K562 (cell line): ENCODE results near the gene CD300LG. TPM values are rescaled to one million over a fixed set of nuclear protein-coding genes. Genes with fewer than 3 reads are reported as not detected.

Experiments used
- CHD2 ChIP-seq: IDR thresholded peaks from 2 replicates; pipeline ENCODE4 v1.6.1; 2011; ENCODE audit warnings: low read depth, low read length
- CREB1 ChIP-seq, 2 experiments: sonication (generic) in 1 of 2; formaldehyde crosslinking in 1 of 2; IDR thresholded peaks; 2 replicates each; pipeline versions ENCODE4 v1.6.1 to v1.8.0; 2012 to 2022; ENCODE audit warnings: inconsistent platforms in 1 of 2, mild to moderate bottlenecking in 1 of 2, missing genetic modification reagents in 1 of 2, moderate library complexity in 1 of 2
- CREM ChIP-seq: IDR thresholded peaks from 2 replicates; pipeline ENCODE4 v1.6.1; 2014; ENCODE audit warnings: antibody characterized with exemption, low read depth
- CXXC5 ChIP-seq: fragments of 250-450 bp; sonication (Bioruptor Pico); IDR thresholded peaks from 2 replicates; pipeline ENCODE4 v1.8.0; 2022; ENCODE audit warnings: inconsistent platforms, mild to moderate bottlenecking, moderate library complexity
- FOS ChIP-seq: IDR thresholded peaks from 3 replicates; pipeline ENCODE4 v1.6.1; 2011; ENCODE audit not compliant: insufficient read length; ENCODE audit errors: extremely low read depth
- ILK ChIP-seq: fragments of 450-650 bp; IDR thresholded peaks from 2 replicates; pipeline ENCODE4 v1.6.1; 2016; ENCODE audit warnings: missing genetic modification characterization, low read depth, mild to moderate bottlenecking, missing compliant biosample characterization, moderate library complexity, borderline replicate concordance
- MBD2 ChIP-seq: sonication (generic); IDR thresholded peaks from 2 replicates; pipeline ENCODE4 v1.6.1; 2016; ENCODE audit warnings: low read depth, borderline replicate concordance
- NRF1 ChIP-seq, 2 experiments: fragments of 450-650 bp; IDR thresholded peaks in 1 of 2; conservative IDR thresholded peaks in 1 of 2; 2 replicates each; pipeline ENCODE4 v1.6.1; 2014; ENCODE audit warnings: mild to moderate bottlenecking in 2 of 2
- RB1 ChIP-seq: fragments of 450-650 bp; IDR thresholded peaks from 2 replicates; pipeline ENCODE4 v1.6.1; 2017; ENCODE audit warnings: low read depth, mild to moderate bottlenecking
- RBM25 ChIP-seq: fragments of 200-400 bp; formaldehyde crosslinking; IDR thresholded peaks from 2 replicates; pipeline ENCODE4 v1.6.1; 2018; ENCODE audit warnings: low read length, low read depth, moderate library complexity; ENCODE audit not compliant: severe bottlenecking
- SP2 ChIP-seq: IDR thresholded peaks from 2 replicates; pipeline ENCODE4 v1.6.1; 2011; ENCODE audit warnings: mild to moderate bottlenecking, low read depth, low read length, moderate library complexity; ENCODE audit not compliant: poor library complexity, severe bottlenecking; ENCODE audit errors: extremely low read depth
- ZNF12 ChIP-seq: sonication (generic); formaldehyde crosslinking; IDR thresholded peaks from 2 replicates; pipeline ENCODE4 v1.4.0; 2020; ENCODE audit warnings: mild to moderate bottlenecking, missing genetic modification reagents
- ZZZ3 ChIP-seq: fragments of 450-650 bp; IDR thresholded peaks from 2 replicates; pipeline ENCODE4 v1.6.1; 2016; ENCODE audit warnings: antibody characterized with exemption, mild to moderate bottlenecking, moderate library complexity
- polyA plus RNA-seq, 8 experiments: library from polyadenylated mRNA; depleted of rRNA in 4 of 8; stranded (reverse) in 5 of 8; unstranded in 3 of 8; fragments of >200 nt; fragmentation: Nextera tagmentation in 2 of 8; fragmentation: Illumina TruSeq in 1 of 8; extraction: Ambion mirVana in 2 of 8; extraction: Trizol in 1 of 8; gene quantifications; 2 replicates each; pipeline versions ENCODE4 v1.2.1 to v1.2.3, GENCODE V29; 2011 to 2014; ENCODE audit warnings: inconsistent platforms in 1 of 8, missing spikeins in 1 of 8
- total RNA-seq, 7 experiments: library from RNA; depleted of rRNA in 6 of 7; stranded (reverse); fragments of >200 nt in 6 of 7; fragmentation: Illumina TruSeq in 2 of 7; extraction: Trizol in 2 of 7; gene quantifications; 2 replicates each; pipeline versions ENCODE4 v1.2.1 to v1.2.3, GENCODE V29; 2011 to 2021; ENCODE audit warnings: low replicate concordance in 1 of 7
- TF ChIP-seq, protein P1 (sequence below), 2 experiments: IDR thresholded peaks; 2 replicates each; pipeline ENCODE4 v1.6.1; 2011; ENCODE audit warnings: borderline replicate concordance in 1 of 2, control low read depth in 1 of 2, low read depth in 1 of 2, low read length in 1 of 2, mild to moderate bottlenecking in 1 of 2, mixed read lengths in 1 of 2, moderate library complexity in 1 of 2; ENCODE audit not compliant: insufficient read depth in 1 of 2, insufficient read length in 1 of 2, poor library complexity in 1 of 2, severe bottlenecking in 1 of 2; ENCODE audit errors: extremely low read depth in 1 of 2
- TF ChIP-seq, protein P2 (sequence below): fragments of 200-800 bp; sonication (Bioruptor generic); IDR thresholded peaks from 2 replicates; pipeline ENCODE4 v1.6.1; 2017; ENCODE audit warnings: missing genetic modification characterization, missing compliant biosample characterization
- TF ChIP-seq, protein P3 (sequence below): sonication (generic); formaldehyde crosslinking; IDR thresholded peaks from 2 replicates; pipeline ENCODE4 v1.8.0; 2022; ENCODE audit warnings: mild to moderate bottlenecking, missing genetic modification reagents
- TF ChIP-seq, protein P4 (sequence below): fragments of 450-650 bp; IDR thresholded peaks from 2 replicates; pipeline ENCODE4 v1.6.1; 2016; ENCODE audit warnings: borderline replicate concordance

Gene CD300LG
- total and polyA plus RNA-seq, 9 of the 15 experiments (the other 6 are each of a cell fraction or from before 2014, with no cell fraction given), result not detected

DNA sequence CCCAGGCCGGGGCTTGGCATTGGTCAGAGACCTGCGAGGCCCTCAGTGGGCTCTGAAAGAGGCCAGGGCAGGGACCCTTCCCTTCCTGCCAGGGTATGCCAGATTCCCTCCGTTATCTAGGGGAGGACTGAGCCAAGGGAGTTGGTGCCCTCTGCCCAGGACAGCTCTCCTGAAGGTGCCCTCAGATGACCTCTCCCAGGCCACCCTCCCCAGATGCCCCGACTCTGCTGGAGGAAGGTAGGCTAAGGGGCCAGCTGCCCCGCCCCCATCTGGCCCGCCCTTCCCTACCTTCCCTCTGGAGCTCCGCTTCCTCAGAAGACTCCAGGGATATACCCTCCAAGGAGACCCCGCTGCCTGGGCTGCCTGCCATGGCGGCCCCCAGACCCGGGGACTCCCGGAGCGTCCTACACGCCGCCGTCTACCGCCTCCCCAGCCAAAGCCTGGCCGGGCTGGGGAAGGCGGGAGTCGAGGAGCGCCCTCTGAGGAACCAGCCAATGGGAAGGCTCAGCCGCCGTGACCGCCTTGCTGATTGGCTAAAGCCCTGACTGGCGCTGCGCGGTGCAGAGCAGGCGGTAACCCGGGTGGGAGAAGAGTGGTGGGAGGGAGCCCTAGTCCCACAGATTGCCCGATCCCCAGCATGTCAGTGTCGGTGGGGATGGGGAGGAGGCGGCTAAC, 53.3 kb downstream of the CD300LG start (continued):
- TF ChIP-seq, protein P1, sequence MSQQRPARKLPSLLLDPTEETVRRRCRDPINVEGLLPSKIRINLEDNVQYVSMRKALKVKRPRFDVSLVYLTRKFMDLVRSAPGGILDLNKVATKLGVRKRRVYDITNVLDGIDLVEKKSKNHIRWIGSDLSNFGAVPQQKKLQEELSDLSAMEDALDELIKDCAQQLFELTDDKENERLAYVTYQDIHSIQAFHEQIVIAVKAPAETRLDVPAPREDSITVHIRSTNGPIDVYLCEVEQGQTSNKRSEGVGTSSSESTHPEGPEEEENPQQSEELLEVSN (IDR thresholded peaks at IDR 0.05; ENCODE audit: borderline replicate concordance in 1 of 2, extremely low read depth in 1 of 2, insufficient read depth in 1 of 2, insufficient read length in 1 of 2, low read depth in 1 of 2, low read length in 1 of 2, poor library complexity in 1 of 2, severe bottlenecking in 1 of 2), result peak; percentile 84 to 94
- TF ChIP-seq, protein P2, sequence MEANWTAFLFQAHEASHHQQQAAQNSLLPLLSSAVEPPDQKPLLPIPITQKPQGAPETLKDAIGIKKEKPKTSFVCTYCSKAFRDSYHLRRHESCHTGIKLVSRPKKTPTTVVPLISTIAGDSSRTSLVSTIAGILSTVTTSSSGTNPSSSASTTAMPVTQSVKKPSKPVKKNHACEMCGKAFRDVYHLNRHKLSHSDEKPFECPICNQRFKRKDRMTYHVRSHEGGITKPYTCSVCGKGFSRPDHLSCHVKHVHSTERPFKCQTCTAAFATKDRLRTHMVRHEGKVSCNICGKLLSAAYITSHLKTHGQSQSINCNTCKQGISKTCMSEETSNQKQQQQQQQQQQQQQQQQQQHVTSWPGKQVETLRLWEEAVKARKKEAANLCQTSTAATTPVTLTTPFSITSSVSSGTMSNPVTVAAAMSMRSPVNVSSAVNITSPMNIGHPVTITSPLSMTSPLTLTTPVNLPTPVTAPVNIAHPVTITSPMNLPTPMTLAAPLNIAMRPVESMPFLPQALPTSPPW (CRISPR knock-in tag), result 0 out of 2 replicates have a peak, but pooled peaks have one; percentile 32
- TF ChIP-seq FOS (peak; percentile 92), RB1 (0 out of 2 replicates have a peak, but pooled peaks have one; percentile 18), NRF1 (conservative IDR thresholded peaks at IDR 0.05 in 1 of 2, IDR thresholded peaks at IDR 0.05 in 1 of 2) (peak; percentile 33 to 53; a peak in 3 of 4 replicates), CREB1 (IDR thresholded peaks at IDR 0.05) (peak; percentile 19; the same call in 1 of the 2 replicates), CREB1 (CRISPR knock-in tag; IDR thresholded peaks at IDR 0.05) (peak; percentile 45), CXXC5 (peak; percentile 53), CHD2 (peak; percentile 70), RBM25 (peak; percentile 66), CREM (no peak), MBD2 (peak; percentile 89), ILK (tag) (no peak), ZNF12 (CRISPR knock-in tag) (0 out of 2 replicates have a peak, but pooled peaks have one; percentile 35), SP2 (peak; percentile 59), ZZZ3 (no peak)
- TF ChIP-seq, protein P3, sequence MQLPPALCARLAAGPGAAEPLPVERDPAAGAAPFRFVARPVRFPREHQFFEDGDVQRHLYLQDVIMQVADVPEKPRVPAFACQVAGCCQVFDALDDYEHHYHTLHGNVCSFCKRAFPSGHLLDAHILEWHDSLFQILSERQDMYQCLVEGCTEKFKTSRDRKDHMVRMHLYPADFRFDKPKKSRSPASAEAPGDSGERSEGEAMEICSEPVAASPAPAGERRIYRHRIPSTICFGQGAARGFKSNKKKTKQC (CRISPR knock-in tag), result peak; percentile 70; the same call in 1 of the 2 replicates
- TF ChIP-seq, protein P4, sequence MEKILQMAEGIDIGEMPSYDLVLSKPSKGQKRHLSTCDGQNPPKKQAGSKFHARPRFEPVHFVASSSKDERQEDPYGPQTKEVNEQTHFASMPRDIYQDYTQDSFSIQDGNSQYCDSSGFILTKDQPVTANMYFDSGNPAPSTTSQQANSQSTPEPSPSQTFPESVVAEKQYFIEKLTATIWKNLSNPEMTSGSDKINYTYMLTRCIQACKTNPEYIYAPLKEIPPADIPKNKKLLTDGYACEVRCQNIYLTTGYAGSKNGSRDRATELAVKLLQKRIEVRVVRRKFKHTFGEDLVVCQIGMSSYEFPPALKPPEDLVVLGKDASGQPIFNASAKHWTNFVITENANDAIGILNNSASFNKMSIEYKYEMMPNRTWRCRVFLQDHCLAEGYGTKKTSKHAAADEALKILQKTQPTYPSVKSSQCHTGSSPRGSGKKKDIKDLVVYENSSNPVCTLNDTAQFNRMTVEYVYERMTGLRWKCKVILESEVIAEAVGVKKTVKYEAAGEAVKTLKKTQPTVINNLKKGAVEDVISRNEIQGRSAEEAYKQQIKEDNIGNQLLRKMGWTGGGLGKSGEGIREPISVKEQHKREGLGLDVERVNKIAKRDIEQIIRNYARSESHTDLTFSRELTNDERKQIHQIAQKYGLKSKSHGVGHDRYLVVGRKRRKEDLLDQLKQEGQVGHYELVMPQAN, result no peak
